Activated CD4-positive, alpha-beta T cell treated with anti-CD3 and anti-CD28 coated beads, Interleukin-2, amount 10 ng/mL, durations not matched to agents 7 days and 5 days (primary cell): Measurements from ENCODE around the gene GPR25. TPM values are rescaled to one million over a fixed set of nuclear protein-coding genes. Genes with fewer than 3 reads are reported as not detected.

Source experiments
- total RNA-seq, 2 experiments: library from RNA; stranded (reverse); gene quantifications; one replicate each; pipeline ENCODE4 v1.2.3, GENCODE V29; 2021

Gene GPR25
- total RNA-seq, 2 experiments from 2014 or later: not detected

Other genes with a start within 250 kb of the GPR25 start
- 10 to 100 TPM; 25.7 to 26.7 TPM for gene DDX59, start 203.1 kb upstream of the GPR25 start, total RNA-seq
- gene CAMSAP2, start 134.1 kb upstream of the GPR25 start, total RNA-seq: under 1 TPM; 0.81 to 0.82 TPM
- gene INAVA, start 21.9 kb downstream of the GPR25 start, total RNA-seq: not detected
- 100 to 1,000 TPM; 104 to 107 TPM for gene KIF21B, start 150.7 kb downstream of the GPR25 start, total RNA-seq
- not detected for gene CACNA1S, start 239.4 kb downstream of the GPR25 start, total RNA-seq